GM23338 (cell line): Measurements from ENCODE around the gene ZNF280C. TPM values are rescaled to one million over a fixed set of nuclear protein-coding genes. Genes with fewer than 3 reads are reported as not detected.
A peak's percentile ranks its signal among the peaks of the same experiment; 100 is the strongest.

ENCODE experiments used
- ATAC-seq: fragments of 200-7000 bp; cut with Tn5 transposase; 3 replicates; pipeline ENCODE4 v1.9.1; 2020
- DNase-seq: peaks from one replicate; pipeline ENCODE4 v3.0.0-alpha.2; 2015; ENCODE audit warnings: low spot score
- H2AFZ ChIP-seq: fragments of 200-600 bp; sonication (generic); 2 replicates; pipeline ENCODE4 v1.8.0; 2016; ENCODE audit warnings: antibody characterized with exemption, mild to moderate bottlenecking, moderate library complexity
- H3F3A ChIP-seq: fragments of 200-600 bp; sonication (generic); replicated peaks from 2 replicates; pipeline ENCODE4 v1.8.0; 2017; ENCODE audit warnings: antibody characterized with exemption, mixed run types, low read depth
- H3K27ac ChIP-seq: fragments of 200-600 bp; sonication (generic); 2 replicates; pipeline ENCODE4 v1.6.1; 2016; ENCODE audit warnings: low read depth
- H3K27me3 ChIP-seq: fragments of 200-600 bp; sonication (generic); 2 replicates; pipeline ENCODE4 v1.8.0; 2016; ENCODE audit warnings: mild to moderate bottlenecking, mixed run types, moderate library complexity; ENCODE audit not compliant: insufficient read depth
- H3K36me3 ChIP-seq: fragments of 200-600 bp; sonication (generic); 2 replicates; pipeline ENCODE4 v1.8.0; 2016; ENCODE audit warnings: mild to moderate bottlenecking; ENCODE audit not compliant: insufficient read depth
- H3K4me1 ChIP-seq: fragments of 200-600 bp; sonication (generic); 2 replicates; pipeline ENCODE4 v1.8.0; 2016; ENCODE audit warnings: mild to moderate bottlenecking, moderate library complexity; ENCODE audit not compliant: insufficient read depth
- H3K4me2 ChIP-seq: fragments of 200-600 bp; sonication (generic); 2 replicates; pipeline ENCODE4 v1.7.1; 2017; ENCODE audit warnings: mixed run types
- H3K4me3 ChIP-seq: fragments of 200-600 bp; sonication (generic); 2 replicates; pipeline ENCODE4 v1.6.1; 2016; ENCODE audit warnings: mixed run types
- H3K79me2 ChIP-seq: fragments of 200-600 bp; sonication (generic); replicated peaks from 2 replicates; pipeline ENCODE4 v1.8.0; 2017; ENCODE audit warnings: mild to moderate bottlenecking; ENCODE audit not compliant: insufficient read depth
- H3K9me2 ChIP-seq: fragments of 200-600 bp; sonication (generic); 2 replicates; pipeline ENCODE4 v1.8.0; 2017; ENCODE audit not compliant: insufficient read depth
- H4K20me1 ChIP-seq: fragments of 200-600 bp; sonication (generic); replicated peaks from 2 replicates; pipeline ENCODE4 v1.8.0; 2017; ENCODE audit warnings: mild to moderate bottlenecking; ENCODE audit not compliant: insufficient read depth
- H3K27ac Mint-ChIP-seq: 2 replicates; pipeline ENCODE4 v1.8.0; 2020; ENCODE audit warnings: inconsistent platforms, mild to moderate bottlenecking, moderate library complexity, mixed read lengths
- H3K27me3 Mint-ChIP-seq: 3 replicates; pipeline ENCODE4 v1.8.0; 2022; ENCODE audit warnings: low read depth, mild to moderate bottlenecking, moderate library complexity, mixed read lengths, inconsistent platforms; ENCODE audit not compliant: insufficient read depth, poor library complexity
- H3K36me3 Mint-ChIP-seq: 3 replicates; pipeline ENCODE4 v1.8.0; 2021; ENCODE audit warnings: low read depth, mild to moderate bottlenecking, inconsistent platforms, moderate library complexity, mixed read lengths
- H3K4me1 Mint-ChIP-seq: 3 replicates; pipeline ENCODE4 v1.8.0; 2020; ENCODE audit warnings: mild to moderate bottlenecking, inconsistent platforms, mixed read lengths
- H3K4me3 Mint-ChIP-seq: 3 replicates; pipeline ENCODE4 v1.8.0; 2021; ENCODE audit warnings: moderate library complexity, mild to moderate bottlenecking, inconsistent platforms, mixed read lengths
- H3K9me3 Mint-ChIP-seq: 3 replicates; pipeline ENCODE4 v1.8.0; 2020; ENCODE audit warnings: moderate library complexity, mild to moderate bottlenecking, inconsistent platforms, mixed read lengths
- CREB1 ChIP-seq: fragments of 250-450 bp; sonication (Bioruptor Pico); IDR thresholded peaks from 2 replicates; pipeline ENCODE4 v1.5.0; 2020; ENCODE audit warnings: low read depth, mild to moderate bottlenecking, moderate library complexity
- ETS1 ChIP-seq: IDR thresholded peaks from 2 replicates; pipeline ENCODE4 v1.6.1; 2016; ENCODE audit warnings: antibody characterized with exemption
- POLR2AphosphoS5 ChIP-seq: IDR thresholded peaks from 2 replicates; pipeline ENCODE4 v1.6.1; 2016; ENCODE audit warnings: antibody characterized with exemption, low read depth
- ZNF462 ChIP-seq: fragments of 250-450 bp; sonication (Bioruptor Pico); IDR thresholded peaks from 2 replicates; pipeline ENCODE4 v1.5.0; 2020; ENCODE audit warnings: mild to moderate bottlenecking, moderate library complexity
- polyA plus RNA-seq: library from polyadenylated mRNA; unstranded; fragments of >200 nt; fragmentation: Nextera tagmentation; extraction: Ambion mirVana; gene quantifications from 2 replicates; pipeline ENCODE4 v1.2.1, GENCODE V29; 2016
- total RNA-seq: library from RNA; depleted of rRNA; stranded (reverse); fragments of >200 nt; shearing (Covaris generic); gene quantifications from 2 replicates; pipeline ENCODE4 v1.2.3, GENCODE V29; 2014

ZNF280C gene
- total and polyA plus RNA-seq, 2 experiments from 2014 or later, result 7.9 to 14.4 TPM

GRCh38 chrX:130165703-130166502, 102.8 kb downstream of the ZNF280C start, which contains the start of gene AIFM1:
TSS of gene AIFM1 (minus strand) at chrX:130165841. CDS start at chrX:130165656, 185 bp downstream.
- Histone ChIP-seq H3K36me3 (no peaks in the 10 kb centered on the region), H3K79me2 (peaks cover 39% of the 10 kb centered on the region), H3K4me3 (peak within 1 kb of the TSS; percentile 84), H3K27me3 (no peaks in the 10 kb centered on the region), H3K9me2 (no peaks in the 10 kb centered on the region), H3F3A (no peaks in the 10 kb centered on the region), H3K4me2 (peak within 1 kb of the TSS; percentile 92), H4K20me1 (no peaks in the 10 kb centered on the region), H3K4me1 (peaks cover 12% of the 10 kb centered on the region), H3K27ac (peak within 1 kb of the TSS; percentile 97; the same call in 1 of the 2 replicates), H2AFZ (no peak within 1 kb of the TSS)
- Mint-ChIP-seq H3K9me3 (no peaks in the 10 kb centered on the region; the same call in 2 of the 3 replicates), H3K36me3 (no peaks in the 10 kb centered on the region; the same call in 1 of the 3 replicates), H3K4me3 (peak within 1 kb of the TSS; percentile 94), H3K27ac (peak within 1 kb of the TSS; percentile 95), H3K4me1 (peaks cover 15% of the 10 kb centered on the region; the same call in 2 of the 3 replicates), H3K27me3 (no peaks in the 10 kb centered on the region)
- ATAC-seq (peak; percentile 95), DNase-seq (peak; percentile 88)
- TF ChIP-seq POLR2AphosphoS5, result peak; percentile 84
- no peak for TF ChIP-seq ZNF462 (CRISPR knock-in tag)
- peak; percentile 40; the same call in 1 of the 2 replicates for TF ChIP-seq CREB1 (CRISPR knock-in tag)
- 0 out of 2 replicates have a peak, but pooled peaks have one; percentile 36 for TF ChIP-seq ETS1
